ENCODE results near the gene CYTIP.

CYTIP gene

GRCh38 chr2:157444641-157445040 lies 752 bp upstream of the CYTIP start:
- TF ChIP-seq TAF1 (IDR thresholded peaks at IDR 0.05; ENCODE audit: low read depth, low read length), result no peak
- peak; percentile 40; the same call in 1 of the 2 replicates for TF ChIP-seq POLR2A (IDR thresholded peaks at IDR 0.05; ENCODE audit: low read depth, low read length)
- no peak for FAIRE-seq
- no peak for DNase-seq (ENCODE audit: insufficient read length, low spot score)

- FAIRE-seq (no peak), DNase-seq (ENCODE audit: insufficient read length, low spot score) (no peak)
- TF ChIP-seq SPI1 (IDR thresholded peaks at IDR 0.05; ENCODE audit: low read depth, low read length) (peak; percentile 46), POLR2AphosphoS5 (IDR thresholded peaks at IDR 0.05; ENCODE audit: low read depth, low read length) (no peak; the same call in 1 of the 2 replicates)
These were observed 799 bp downstream of the CYTIP start for GRCh38 chr2:157443090-157443489.

DNA sequence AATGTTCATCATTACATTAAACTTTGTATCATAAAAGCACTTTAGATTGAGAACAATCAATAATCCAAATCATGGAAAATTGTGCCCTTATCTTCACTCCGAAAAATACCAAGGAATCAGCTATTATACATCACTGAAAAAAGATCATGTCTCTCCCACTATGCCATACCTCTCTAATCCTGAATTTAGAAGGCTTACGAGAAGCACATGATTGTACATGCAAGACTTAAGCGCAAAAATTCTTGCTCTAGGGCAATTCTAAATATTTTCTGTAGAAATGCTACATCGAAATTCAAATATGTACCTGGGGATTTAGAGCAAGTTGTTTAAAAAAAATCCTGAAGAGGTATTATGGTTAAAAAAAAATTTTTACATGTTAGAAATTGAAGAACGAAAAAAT lies 1.3 kb downstream of the CYTIP start:
- TF ChIP-seq PAX5 (IDR thresholded peaks at IDR 0.05; ENCODE audit: insufficient read depth, low read length, severe bottlenecking) (no peak), POLR2AphosphoS5 (IDR thresholded peaks at IDR 0.05; ENCODE audit: low read depth, low read length) (no peak), POU2F2 (IDR thresholded peaks at IDR 0.05; ENCODE audit: low read depth, low read length) (no peak), SPI1 (IDR thresholded peaks at IDR 0.05; ENCODE audit: low read depth, low read length) (no peak), TAF1 (IDR thresholded peaks at IDR 0.05; ENCODE audit: low read depth, low read length) (no peak), POLR2A (IDR thresholded peaks at IDR 0.05; ENCODE audit: low read depth, low read length) (no peak)
- DNase-seq (ENCODE audit: insufficient read length, low spot score) (no peak), FAIRE-seq (no peak)

DNA sequence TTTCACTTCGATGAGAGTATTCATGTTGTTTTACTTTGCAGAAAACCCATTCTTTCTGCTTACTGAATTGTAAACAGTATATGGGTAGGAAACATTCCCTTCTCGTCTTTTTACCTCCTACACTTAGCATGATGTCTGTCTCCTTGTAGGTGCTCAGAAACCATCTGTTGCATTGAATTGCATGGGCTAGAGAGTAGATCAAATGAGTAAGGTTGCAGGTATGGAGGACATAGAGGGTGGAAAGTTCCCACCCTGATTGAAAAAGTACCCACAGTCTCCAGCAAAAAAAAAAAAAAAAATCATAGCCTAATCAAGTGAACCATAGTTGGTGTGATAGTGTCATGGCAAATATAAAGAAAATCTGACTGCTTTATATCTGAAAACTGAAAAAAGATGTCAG lies 1.7 kb downstream of the CYTIP start:
- no peak for TF ChIP-seq PAX5 (IDR thresholded peaks at IDR 0.05; ENCODE audit: insufficient read depth, low read length, severe bottlenecking)
- TF ChIP-seq SPI1 (IDR thresholded peaks at IDR 0.05; ENCODE audit: low read depth, low read length), result no peak
- 0 out of 2 replicates have a peak, but pooled peaks have one; percentile 4 for TF ChIP-seq POLR2AphosphoS5 (IDR thresholded peaks at IDR 0.05; ENCODE audit: low read depth, low read length)
- TF ChIP-seq POU2F2 (IDR thresholded peaks at IDR 0.05; ENCODE audit: low read depth, low read length), result no peak
- DNase-seq (ENCODE audit: insufficient read length, low spot score), result no peak

DNA sequence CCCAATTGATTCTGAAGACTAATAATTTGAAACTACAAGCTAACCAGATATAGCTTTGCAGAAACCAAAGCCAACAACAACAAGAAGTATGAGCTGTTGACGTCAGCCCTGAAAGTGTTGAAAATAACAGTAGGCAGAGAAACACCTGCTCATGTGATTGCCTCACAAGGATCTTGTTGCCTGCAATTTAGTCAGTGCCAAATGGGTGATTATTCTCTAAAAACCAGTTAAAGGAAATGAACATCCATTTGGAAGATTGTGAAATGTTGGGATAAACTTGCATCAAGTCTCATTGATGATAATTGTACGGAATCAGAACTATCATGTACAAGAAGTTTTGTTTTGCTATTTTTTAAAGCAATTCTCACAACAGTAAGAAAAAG lies 2.8 kb downstream of the CYTIP start:
- TF ChIP-seq SPI1 (IDR thresholded peaks at IDR 0.05; ENCODE audit: low read depth, low read length) (no peak), POLR2A (IDR thresholded peaks at IDR 0.05; ENCODE audit: low read depth, low read length) (peak; percentile 55), PAX5 (IDR thresholded peaks at IDR 0.05; ENCODE audit: insufficient read depth, low read length, severe bottlenecking) (no peak), POU2F2 (IDR thresholded peaks at IDR 0.05; ENCODE audit: low read depth, low read length) (no peak), POLR2AphosphoS5 (IDR thresholded peaks at IDR 0.05; ENCODE audit: low read depth, low read length) (no peak), TAF1 (IDR thresholded peaks at IDR 0.05; ENCODE audit: low read depth, low read length) (peak; percentile 14; the same call in 1 of the 2 replicates)
- peak; percentile 94 for FAIRE-seq
- DNase-seq (ENCODE audit: insufficient read length, low spot score), result no peak

More for the DNA sequence above, 1.7 kb downstream of the CYTIP start:
- no peak for FAIRE-seq

GRCh38 chr2:157440404-157441071 lies 3.4 kb downstream of the CYTIP start:
- TF ChIP-seq POLR2AphosphoS5 (IDR thresholded peaks at IDR 0.05; ENCODE audit: low read depth, low read length) (0 out of 2 replicates have a peak, but pooled peaks have one; percentile 36), PAX5 (IDR thresholded peaks at IDR 0.05; ENCODE audit: insufficient read depth, low read length, severe bottlenecking) (no peak), SPI1 (IDR thresholded peaks at IDR 0.05; ENCODE audit: low read depth, low read length) (no peak)
- DNase-seq (ENCODE audit: insufficient read length, low spot score) (no peak), FAIRE-seq (no peak)

DNA sequence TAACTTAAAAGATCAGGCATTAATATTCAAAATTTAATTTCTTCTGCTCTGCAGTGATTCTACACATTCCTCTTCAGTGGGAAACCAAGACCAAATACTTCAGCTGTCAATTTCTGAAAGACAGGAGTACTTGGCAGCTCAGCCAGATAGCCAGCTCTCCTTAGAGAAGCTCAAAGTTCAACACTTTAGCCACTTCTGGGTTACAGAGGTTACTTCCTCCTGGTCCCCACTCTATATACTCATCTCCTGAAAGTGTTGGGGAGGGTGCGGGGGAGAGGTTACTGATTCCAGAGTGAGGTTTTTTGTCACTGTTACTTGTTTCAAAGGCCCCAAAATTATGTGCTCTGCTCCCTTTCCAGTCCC lies 4.1 kb downstream of the CYTIP start:
- DNase-seq (ENCODE audit: insufficient read length, low spot score) (no peak), FAIRE-seq (peak; percentile 94)
- TF ChIP-seq POU2F2 (IDR thresholded peaks at IDR 0.05; ENCODE audit: low read depth, low read length) (peak; percentile 60; the same call in 1 of the 2 replicates), POLR2AphosphoS5 (IDR thresholded peaks at IDR 0.05; ENCODE audit: low read depth, low read length) (no peak; the same call in 1 of the 2 replicates)

DNA sequence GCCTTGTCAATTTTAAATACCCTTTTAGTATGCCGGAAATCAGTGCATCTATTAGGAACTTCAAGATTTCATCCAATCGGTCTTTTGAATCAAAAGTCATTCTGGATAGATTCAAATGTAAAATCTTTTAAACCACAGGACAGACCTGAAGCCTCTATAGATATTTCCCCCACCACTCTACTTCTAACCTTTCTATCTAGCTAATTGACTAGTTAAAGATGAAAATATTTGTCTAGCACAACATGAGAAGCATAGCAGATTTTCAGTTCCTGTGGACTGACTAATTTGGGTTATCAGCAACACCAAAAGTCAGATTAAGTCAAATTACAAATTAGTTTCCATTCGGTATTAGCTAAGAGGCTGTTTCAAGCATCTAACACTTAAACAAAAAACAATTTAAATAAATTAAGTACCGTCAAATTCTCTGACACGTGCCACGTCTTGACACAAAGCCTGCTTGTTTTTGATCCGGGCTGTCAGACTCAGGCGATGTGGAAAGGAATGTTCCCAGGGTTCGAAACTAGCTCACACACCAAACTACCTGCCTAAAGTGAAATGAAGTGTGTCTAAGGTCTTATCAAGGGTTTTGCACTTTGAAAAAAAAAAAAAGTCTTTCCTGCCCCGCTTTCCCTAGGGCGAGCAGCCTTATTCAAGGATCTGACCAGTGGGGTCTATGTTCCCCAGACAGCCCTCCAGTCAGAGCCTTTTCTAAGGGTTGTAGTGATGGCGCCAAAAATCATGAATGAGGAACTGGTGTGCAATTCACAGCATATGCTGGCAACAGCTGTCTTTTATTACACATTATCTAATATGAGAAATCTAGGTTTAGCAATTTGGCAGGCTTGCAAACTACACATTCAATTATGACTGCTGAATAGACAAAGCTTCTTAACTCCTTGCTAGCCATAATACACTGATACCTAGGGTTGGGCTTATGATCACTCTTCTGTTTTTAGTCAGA lies 4.7 kb downstream of the CYTIP start:
- DNase-seq (ENCODE audit: insufficient read length, low spot score) (no peak), FAIRE-seq (no peak)
- TF ChIP-seq PAX5 (IDR thresholded peaks at IDR 0.05; ENCODE audit: insufficient read depth, low read length, severe bottlenecking) (no peak), SPI1 (IDR thresholded peaks at IDR 0.05; ENCODE audit: low read depth, low read length) (peak; percentile 80), POU2F2 (IDR thresholded peaks at IDR 0.05; ENCODE audit: low read depth, low read length) (no peak), TAF1 (IDR thresholded peaks at IDR 0.05; ENCODE audit: low read depth, low read length) (no peak), POLR2A (IDR thresholded peaks at IDR 0.05; ENCODE audit: low read depth, low read length) (peak; percentile 46; the same call in 1 of the 2 replicates), POLR2AphosphoS5 (IDR thresholded peaks at IDR 0.05; ENCODE audit: low read depth, low read length) (no peak; the same call in 1 of the 2 replicates)

- FAIRE-seq (no peak), DNase-seq (ENCODE audit: insufficient read length, low spot score) (no peak)
- no peak for TF ChIP-seq POU2F2 (IDR thresholded peaks at IDR 0.05; ENCODE audit: low read depth, low read length)
These were observed 10.5 kb downstream of the CYTIP start for GRCh38 chr2:157433394-157433793.

GRCh38 chr2:157432475-157433106 lies 11.3 kb downstream of the CYTIP start:
- no peak for DNase-seq (ENCODE audit: insufficient read length, low spot score)
- FAIRE-seq, result no peak
- TF ChIP-seq POLR2A (IDR thresholded peaks at IDR 0.05; ENCODE audit: low read depth, low read length) (no peak; the same call in 1 of the 2 replicates), POLR2AphosphoS5 (IDR thresholded peaks at IDR 0.05; ENCODE audit: low read depth, low read length) (0 out of 2 replicates have a peak, but pooled peaks have one; percentile 27)
